ENCODE results near the gene DPP10. TPM values are rescaled to one million over a fixed set of nuclear protein-coding genes. Genes with fewer than 3 reads are reported as not detected.

Gene DPP10
- total and polyA plus RNA-seq, 2 of the 13 experiments (the other 11 are each of a cell fraction or from before 2014, with no cell fraction given) = 0.95 to 1.7 TPM

- TF ChIP-seq HDAC1 (CRISPR knock-in tag; IDR thresholded peaks at IDR 0.05) = no peak; the same call in 1 of the 2 replicates
- 0 out of 2 replicates have a peak, but pooled peaks have one; percentile 22 for TF ChIP-seq ATF1 (CRISPR knock-in tag; IDR thresholded peaks at IDR 0.05)
- no peak for TF ChIP-seq ZNF350 (CRISPR knock-in tag; IDR thresholded peaks at IDR 0.05; ENCODE audit: borderline replicate concordance, low read depth)
- 0 out of 2 replicates have a peak, but pooled peaks have one; percentile 16 for TF ChIP-seq BHLHE40 (IDR thresholded peaks at IDR 0.05; ENCODE audit: low read length)
- TF ChIP-seq ZNF615 (CRISPR knock-in tag; IDR thresholded peaks at IDR 0.05; ENCODE audit: borderline replicate concordance) = no peak
- no peak for TF ChIP-seq PTBP1 (IDR thresholded peaks at IDR 0.05; ENCODE audit: low read depth, low read length, poor library complexity, severe bottlenecking)
- no peak for TF ChIP-seq GRHL1 (CRISPR knock-in tag; conservative IDR thresholded peaks at IDR 0.05)
- no peak for TF ChIP-seq KDM5B (CRISPR knock-in tag; IDR thresholded peaks at IDR 0.05; ENCODE audit: borderline replicate concordance)
- TF ChIP-seq ZNF251 (CRISPR knock-in tag; IDR thresholded peaks at IDR 0.05) = no peak
- TF ChIP-seq HMG20B (CRISPR knock-in tag; conservative IDR thresholded peaks at IDR 0.05) = 0 out of 2 replicates have a peak, but pooled peaks have one; percentile 30
- TF ChIP-seq SMAD3 (CRISPR knock-in tag; IDR thresholded peaks at IDR 0.05) = peak; percentile 46; the same call in 1 of the 2 replicates
- no peak for TF ChIP-seq SP1 (IDR thresholded peaks at IDR 0.05)
- no peak for TF ChIP-seq SP1 (CRISPR knock-in tag; IDR thresholded peaks at IDR 0.05)
- TF ChIP-seq ATF7-NPFF (CRISPR knock-in tag; IDR thresholded peaks at IDR 0.05; ENCODE audit: low read depth) = no peak
- TF ChIP-seq CSRNP2 (CRISPR knock-in tag; conservative IDR thresholded peaks at IDR 0.05; ENCODE audit: low read depth) = no peak
- TF ChIP-seq RXRB (CRISPR knock-in tag; IDR thresholded peaks at IDR 0.05; ENCODE audit: borderline replicate concordance) = peak; percentile 16; the same call in 1 of the 2 replicates
- TF ChIP-seq MIER3 (CRISPR knock-in tag; IDR thresholded peaks at IDR 0.05; ENCODE audit: borderline replicate concordance) = peak; percentile 57; the same call in 1 of the 2 replicates
- TF ChIP-seq ZNF646 (CRISPR knock-in tag; IDR thresholded peaks at IDR 0.05) = no peak
- no peak for TF ChIP-seq BORCS8-MEF2B (CRISPR knock-in tag; IDR thresholded peaks at IDR 0.05)
- no peak for TF ChIP-seq NFRKB (IDR thresholded peaks at IDR 0.05)
- TF ChIP-seq ZNF333 (CRISPR knock-in tag; IDR thresholded peaks at IDR 0.05; ENCODE audit: borderline replicate concordance) = no peak
- TF ChIP-seq HNRNPK (IDR thresholded peaks at IDR 0.05; ENCODE audit: low read depth, low read length, poor library complexity, severe bottlenecking) = no peak
- TF ChIP-seq ZNF3 (CRISPR knock-in tag; IDR thresholded peaks at IDR 0.05) = no peak
Observed at GRCh38 chr2:114550364-114550763, 107.9 kb downstream of the DPP10 start (continued).

Data from HepG2 (cell line).